ENCODE measurements around the gene ODR4.

The ODR4 gene

GRCh38 chr1:186413319-186413718, 37.7 kb downstream of the ODR4 start:
- DNase-seq (ENCODE audit: low read depth, low spot score): no peak
- H3K9ac ChIP-seq (ENCODE audit: insufficient read length): no peak overlapping the region
- H3K4me3 ChIP-seq: no peak overlapping the region
- peaks cover 34% of the 10 kb centered on the region for H3K36me3 ChIP-seq (ENCODE audit: insufficient read depth, low read length)
- no peak overlapping the region for H3K27ac ChIP-seq
- H3K9me3 ChIP-seq (ENCODE audit: low read depth, low read length): no peaks in the 10 kb centered on the region
- TF ChIP-seq EZH2 (IDR thresholded peaks at IDR 0.05) (no peak), FOXP2 (optimal IDR thresholded peaks at IDR 0.05; ENCODE audit: control extremely low read depth, extremely low read length, insufficient read depth) (no peak), POLR2AphosphoS5 (IDR thresholded peaks at IDR 0.05; ENCODE audit: borderline replicate concordance, low read depth, low read length) (no peak)

GRCh38 chr1:186418503-186418902, 42.9 kb downstream of the ODR4 start:
- H3K9me3 ChIP-seq (ENCODE audit: low read depth, low read length): no peaks in the 10 kb centered on the region
- no peak overlapping the region for H3K9ac ChIP-seq (ENCODE audit: insufficient read length)
- H3K36me3 ChIP-seq (ENCODE audit: insufficient read depth, low read length): peaks cover 26% of the 10 kb centered on the region
- DNase-seq (ENCODE audit: low read depth, low spot score): no peak
- H3K27ac ChIP-seq: no peak overlapping the region
- H3K4me3 ChIP-seq: no peak overlapping the region
- TF ChIP-seq POLR2AphosphoS5 (IDR thresholded peaks at IDR 0.05; ENCODE audit: borderline replicate concordance, low read depth, low read length): no peak
- no peak for TF ChIP-seq EZH2 (IDR thresholded peaks at IDR 0.05)
- no peak for TF ChIP-seq FOXP2 (optimal IDR thresholded peaks at IDR 0.05; ENCODE audit: control extremely low read depth, extremely low read length, insufficient read depth)

GRCh38 chr1:186420311-186420710, 44.7 kb downstream of the ODR4 start:
- Histone ChIP-seq H3K9ac (ENCODE audit: insufficient read length) (no peak overlapping the region), H3K27ac (no peak overlapping the region), H3K4me3 (no peak overlapping the region), H3K36me3 (ENCODE audit: insufficient read depth, low read length) (peaks cover 23% of the 10 kb centered on the region), H3K9me3 (ENCODE audit: low read depth, low read length) (no peaks in the 10 kb centered on the region)
- DNase-seq (ENCODE audit: low read depth, low spot score): no peak
- no peak for TF ChIP-seq POLR2AphosphoS5 (IDR thresholded peaks at IDR 0.05; ENCODE audit: borderline replicate concordance, low read depth, low read length)
- no peak for TF ChIP-seq FOXP2 (optimal IDR thresholded peaks at IDR 0.05; ENCODE audit: control extremely low read depth, extremely low read length, insufficient read depth)
- no peak for TF ChIP-seq EZH2 (IDR thresholded peaks at IDR 0.05)

GRCh38 chr1:186420923-186421322, 45.3 kb downstream of the ODR4 start:
- H3K27ac ChIP-seq: 0 out of 2 replicates have a peak overlapping the region, but pooled peaks have one; percentile 21
- peaks cover 23% of the 10 kb centered on the region for H3K36me3 ChIP-seq (ENCODE audit: insufficient read depth, low read length)
- H3K4me3 ChIP-seq: no peak overlapping the region
- no peaks in the 10 kb centered on the region for H3K9me3 ChIP-seq (ENCODE audit: low read depth, low read length)
- no peak for TF ChIP-seq POLR2AphosphoS5 (IDR thresholded peaks at IDR 0.05; ENCODE audit: borderline replicate concordance, low read depth, low read length)
- no peak for TF ChIP-seq FOXP2 (optimal IDR thresholded peaks at IDR 0.05; ENCODE audit: control extremely low read depth, extremely low read length, insufficient read depth)
- TF ChIP-seq EZH2 (IDR thresholded peaks at IDR 0.05): no peak
- no peak for DNase-seq (ENCODE audit: low read depth, low spot score)
- no peak overlapping the region for H3K9ac ChIP-seq (ENCODE audit: insufficient read length)

GRCh38 chr1:186421446-186421845, 45.8 kb downstream of the ODR4 start:
- Histone ChIP-seq H3K9ac (ENCODE audit: insufficient read length) (no peak overlapping the region), H3K27ac (no peak overlapping the region)

GRCh38 chr1:186424539-186424938, 48.9 kb downstream of the ODR4 start:
- Histone ChIP-seq H3K36me3 (ENCODE audit: insufficient read depth, low read length) (peaks cover 5% of the 10 kb centered on the region), H3K4me3 (no peak overlapping the region), H3K9me3 (ENCODE audit: low read depth, low read length) (no peaks in the 10 kb centered on the region), H3K9ac (ENCODE audit: insufficient read length) (no peak overlapping the region), H3K27ac (no peak overlapping the region)
- DNase-seq (ENCODE audit: low read depth, low spot score): no peak
- no peak for TF ChIP-seq FOXP2 (optimal IDR thresholded peaks at IDR 0.05; ENCODE audit: control extremely low read depth, extremely low read length, insufficient read depth)
- no peak for TF ChIP-seq POLR2AphosphoS5 (IDR thresholded peaks at IDR 0.05; ENCODE audit: borderline replicate concordance, low read depth, low read length)
- no peak for TF ChIP-seq EZH2 (IDR thresholded peaks at IDR 0.05)

More at GRCh38 chr1:186421446-186421845, 45.8 kb downstream of the ODR4 start:
- Histone ChIP-seq H3K9me3 (ENCODE audit: low read depth, low read length) (no peaks in the 10 kb centered on the region), H3K36me3 (ENCODE audit: insufficient read depth, low read length) (peaks cover 23% of the 10 kb centered on the region), H3K4me3 (no peak overlapping the region)
- no peak for DNase-seq (ENCODE audit: low read depth, low spot score)
- TF ChIP-seq FOXP2 (optimal IDR thresholded peaks at IDR 0.05; ENCODE audit: control extremely low read depth, extremely low read length, insufficient read depth): no peak

- no peak overlapping the region for H3K27ac ChIP-seq
Observed at GRCh38 chr1:186426118-186426517, 50.5 kb downstream of the ODR4 start.

GRCh38 chr1:186429017-186429416, 53.4 kb downstream of the ODR4 start:
- Histone ChIP-seq H3K27ac (no peak overlapping the region), H3K9me3 (ENCODE audit: low read depth, low read length) (no peaks in the 10 kb centered on the region), H3K4me3 (no peak overlapping the region), H3K9ac (ENCODE audit: insufficient read length) (no peak overlapping the region), H3K36me3 (ENCODE audit: insufficient read depth, low read length) (no peaks in the 10 kb centered on the region)
- no peak for DNase-seq (ENCODE audit: low read depth, low spot score)
- no peak for TF ChIP-seq EZH2 (IDR thresholded peaks at IDR 0.05)
- no peak for TF ChIP-seq FOXP2 (optimal IDR thresholded peaks at IDR 0.05; ENCODE audit: control extremely low read depth, extremely low read length, insufficient read depth)
- TF ChIP-seq POLR2AphosphoS5 (IDR thresholded peaks at IDR 0.05; ENCODE audit: borderline replicate concordance, low read depth, low read length): no peak

More at GRCh38 chr1:186426118-186426517, 50.5 kb downstream of the ODR4 start:
- no peak for TF ChIP-seq EZH2 (IDR thresholded peaks at IDR 0.05)
- no peak for TF ChIP-seq FOXP2 (optimal IDR thresholded peaks at IDR 0.05; ENCODE audit: control extremely low read depth, extremely low read length, insufficient read depth)
- TF ChIP-seq POLR2AphosphoS5 (IDR thresholded peaks at IDR 0.05; ENCODE audit: borderline replicate concordance, low read depth, low read length): no peak
- Histone ChIP-seq H3K9me3 (ENCODE audit: low read depth, low read length) (no peaks in the 10 kb centered on the region), H3K36me3 (ENCODE audit: insufficient read depth, low read length) (no peaks in the 10 kb centered on the region), H3K4me3 (no peak overlapping the region), H3K9ac (ENCODE audit: insufficient read length) (no peak overlapping the region)
- no peak for DNase-seq (ENCODE audit: low read depth, low spot score)

- Histone ChIP-seq H3K27ac (no peak overlapping the region), H3K36me3 (ENCODE audit: insufficient read depth, low read length) (no peaks in the 10 kb centered on the region), H3K4me3 (no peak overlapping the region), H3K9ac (ENCODE audit: insufficient read length) (no peak overlapping the region), H3K9me3 (ENCODE audit: low read depth, low read length) (no peaks in the 10 kb centered on the region)
- no peak for DNase-seq (ENCODE audit: low read depth, low spot score)
- TF ChIP-seq EZH2 (IDR thresholded peaks at IDR 0.05) (no peak), POLR2AphosphoS5 (IDR thresholded peaks at IDR 0.05; ENCODE audit: borderline replicate concordance, low read depth, low read length) (no peak), FOXP2 (optimal IDR thresholded peaks at IDR 0.05; ENCODE audit: control extremely low read depth, extremely low read length, insufficient read depth) (no peak)
Observed at GRCh38 chr1:186435336-186435735, 59.7 kb downstream of the ODR4 start.
